CD4-positive, alpha-beta T cell treated with Interleukin-15 for 4 hours (primary cell): ENCODE results near the gene PDE2A.

Experiments
- DNase-seq: peaks from one replicate; pipeline ENCODE4 v3.0.0-alpha.2; 2020; ENCODE audit warnings: low spot score

Gene PDE2A

GRCh38 chr11:72682858-72683243 is 8.6 kb upstream of the PDE2A start:
- DNase-seq: no peak

GRCh38 chr11:72682238-72682857 is 8.1 kb upstream of the PDE2A start:
- no peak for DNase-seq

GRCh38 chr11:72681226-72682153 is 7.3 kb upstream of the PDE2A start:
- no peak for DNase-seq

- no peak for DNase-seq
These were observed 6.5 kb upstream of the PDE2A start for GRCh38 chr11:72680624-72681158.

DNA sequence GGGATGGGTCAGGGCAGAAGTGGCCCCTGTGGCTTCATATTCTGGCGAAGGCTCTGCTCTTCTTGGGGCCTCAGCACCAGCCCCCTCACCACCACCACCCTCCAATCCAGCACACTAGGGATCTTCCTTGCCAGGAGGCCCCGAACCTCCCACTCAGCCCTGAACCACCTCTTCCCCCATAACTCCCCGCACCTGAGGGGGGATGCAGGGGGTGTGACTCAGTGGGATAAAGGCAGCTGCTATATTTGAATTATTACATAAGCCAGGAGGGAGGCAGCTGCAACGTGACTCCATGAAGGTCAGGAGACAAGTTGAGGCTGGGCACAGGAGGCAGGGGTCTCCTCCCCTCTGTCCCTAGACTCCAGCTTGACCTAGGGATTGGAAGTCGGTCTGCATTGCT is 5.6 kb upstream of the PDE2A start:
- DNase-seq: no peak

DNA sequence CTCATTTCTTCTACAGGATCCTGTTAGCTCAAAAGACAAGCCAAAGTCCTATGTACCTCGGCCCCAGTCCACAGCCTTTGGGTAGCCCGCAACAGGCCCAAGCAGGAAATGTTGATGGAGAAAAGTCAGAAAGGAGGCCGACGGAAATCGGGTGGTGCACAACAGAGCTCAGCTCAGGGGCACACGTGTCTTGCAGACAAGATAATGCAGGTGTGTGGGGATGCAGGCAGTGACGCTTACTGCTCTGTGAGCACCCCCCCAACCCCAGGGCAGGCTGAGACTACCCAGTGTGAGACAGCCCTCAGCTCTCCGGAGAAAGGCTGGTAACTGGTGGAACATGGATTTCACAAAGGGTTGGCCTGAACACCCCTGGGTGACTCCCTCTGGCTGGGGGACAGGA is 4.3 kb upstream of the PDE2A start:
- no peak for DNase-seq

DNA sequence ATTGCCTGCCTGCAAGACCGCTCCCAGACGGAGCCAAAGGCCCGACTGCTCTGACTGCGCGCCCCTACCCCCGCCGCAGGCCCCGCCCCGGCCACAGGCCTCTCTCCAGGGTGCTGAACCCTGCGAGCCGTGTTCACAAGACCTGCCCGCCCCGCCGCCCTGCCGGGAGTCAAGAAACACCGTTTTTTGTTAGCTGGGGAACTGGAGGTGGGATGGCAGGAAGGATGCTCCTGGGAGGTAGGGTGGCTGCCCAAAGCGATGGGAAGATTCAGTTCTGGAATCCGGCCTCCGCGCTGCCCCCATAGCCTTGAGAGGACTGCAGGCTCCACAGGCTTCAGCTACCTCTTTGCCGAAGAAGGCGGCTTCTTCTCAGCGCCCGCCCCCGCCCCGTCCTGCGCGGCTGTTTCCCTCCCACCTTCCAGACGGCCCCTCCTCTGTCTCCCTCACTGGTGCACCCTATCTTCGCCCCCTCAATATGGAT is 2.7 kb upstream of the PDE2A start:
- peak; percentile 44 for DNase-seq

DNA sequence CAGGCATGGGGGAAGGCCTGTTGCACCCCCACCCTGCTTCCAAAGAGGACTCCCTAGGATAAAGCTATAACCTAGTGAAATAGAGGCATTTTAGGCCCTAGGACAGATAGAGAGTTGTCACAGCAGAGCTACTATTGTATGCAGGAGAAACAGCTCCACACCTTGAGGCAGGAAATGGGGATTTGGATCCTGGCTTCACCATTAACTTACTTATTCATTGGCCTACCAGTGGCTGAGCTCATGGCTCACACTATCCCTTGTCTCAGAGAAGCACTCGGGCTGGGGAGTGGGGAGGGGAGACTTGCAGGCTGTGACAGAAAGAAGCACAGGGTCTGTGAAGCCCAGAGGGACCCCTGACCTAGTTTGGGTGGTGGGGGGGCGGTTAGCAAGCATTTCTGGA is 999 bp upstream of the PDE2A start:
- no peak for DNase-seq

- DNase-seq: no peak
These were observed 809 bp downstream of the PDE2A start for GRCh38 chr11:72673284-72673942.

GRCh38 chr11:72672597-72673238 is 1.5 kb downstream of the PDE2A start:
- no peak for DNase-seq

GRCh38 chr11:72671152-72672099 is 2.8 kb downstream of the PDE2A start:
- DNase-seq: no peak

DNA sequence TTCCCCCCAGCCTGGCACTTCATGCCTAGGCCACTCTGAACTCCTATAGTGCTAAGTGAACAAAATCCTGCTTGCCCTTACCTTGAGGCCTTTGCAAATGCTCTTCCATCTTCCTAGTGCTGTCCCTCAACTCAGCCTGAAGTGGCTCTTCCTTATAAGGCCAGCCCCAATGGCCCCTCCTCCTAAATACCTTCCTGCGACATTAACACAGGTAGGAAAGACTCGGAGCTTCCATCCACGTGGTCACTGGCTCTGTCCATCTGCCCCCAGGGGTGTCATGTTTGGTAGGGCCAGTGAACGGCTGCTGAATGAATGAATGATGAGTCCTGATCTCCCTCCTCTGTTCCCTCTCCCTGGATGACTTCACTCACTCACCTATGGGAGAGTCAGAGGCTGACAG is 4.2 kb downstream of the PDE2A start:
- DNase-seq: no peak

- no peak for DNase-seq
These were observed 4.7 kb downstream of the PDE2A start for GRCh38 chr11:72669527-72669926.

- no peak for DNase-seq
These were observed 5.4 kb downstream of the PDE2A start for GRCh38 chr11:72668629-72669347.

DNA sequence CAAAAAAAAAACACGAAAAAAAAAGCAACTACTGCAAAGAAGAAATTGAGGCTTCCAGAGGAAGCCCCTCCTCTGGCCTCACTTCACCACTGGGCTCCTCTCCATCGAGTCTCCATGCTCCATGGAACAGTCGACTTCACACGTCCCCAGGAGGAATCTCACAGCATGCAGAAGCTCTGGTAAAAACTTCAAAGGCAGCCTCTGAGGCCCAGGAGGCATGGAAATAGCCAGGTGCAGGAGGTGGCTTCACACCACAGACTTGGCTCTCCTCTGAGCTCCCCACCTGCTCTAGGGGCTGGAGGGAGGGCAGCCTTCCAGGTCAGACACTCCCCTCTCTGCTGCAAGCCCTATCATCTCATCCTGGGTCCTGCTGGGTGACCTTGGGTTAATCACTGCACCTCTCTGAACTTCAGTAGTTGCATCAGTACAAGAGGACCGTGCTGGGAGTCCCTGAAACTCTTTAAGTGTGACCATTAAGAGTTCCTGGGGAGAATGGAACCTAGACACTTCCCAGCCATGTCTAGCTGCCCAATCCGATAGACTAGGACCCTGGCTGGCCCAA is 8.2 kb downstream of the PDE2A start:
- no peak for DNase-seq

DNA sequence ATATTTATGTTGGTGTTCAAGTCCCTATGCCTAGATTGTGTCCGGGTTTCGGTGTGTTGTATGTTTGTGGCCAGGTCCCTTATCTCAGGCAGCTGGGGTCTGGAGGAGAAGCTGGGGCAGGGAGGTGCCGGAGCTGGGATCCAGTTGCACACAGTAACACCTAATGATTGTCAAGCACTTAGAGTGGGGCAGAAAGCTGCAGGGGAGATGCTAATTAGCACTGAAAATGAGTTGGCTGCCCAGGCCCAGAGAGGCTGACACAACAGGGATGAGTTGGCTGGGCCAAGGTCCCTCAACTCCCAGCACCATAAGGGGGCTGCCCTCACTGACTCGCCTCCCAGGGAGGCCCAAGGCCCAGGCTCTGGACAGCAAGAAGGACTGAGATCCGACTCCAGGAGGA is 12.2 kb downstream of the PDE2A start:
- no peak for DNase-seq

DNA sequence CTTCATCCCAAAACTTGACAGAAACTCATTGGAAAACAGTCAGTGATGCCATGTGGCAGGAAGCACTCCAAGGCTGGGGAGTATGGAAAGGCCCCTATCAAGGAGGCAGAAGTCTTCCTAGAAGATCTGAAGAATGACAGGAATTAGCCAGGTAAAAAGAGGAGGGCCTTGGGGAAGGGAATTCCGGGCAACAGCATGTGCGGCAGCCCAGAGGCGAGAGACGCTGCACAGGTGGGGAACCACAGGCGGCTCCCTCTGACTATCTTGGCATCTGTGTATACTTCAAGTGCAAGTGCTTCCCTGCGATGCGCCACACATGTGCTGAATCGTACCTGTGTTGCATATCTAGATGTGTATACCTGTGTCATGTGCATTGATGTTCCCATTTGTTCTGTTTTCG is 12.7 kb downstream of the PDE2A start:
- no peak for DNase-seq

DNA sequence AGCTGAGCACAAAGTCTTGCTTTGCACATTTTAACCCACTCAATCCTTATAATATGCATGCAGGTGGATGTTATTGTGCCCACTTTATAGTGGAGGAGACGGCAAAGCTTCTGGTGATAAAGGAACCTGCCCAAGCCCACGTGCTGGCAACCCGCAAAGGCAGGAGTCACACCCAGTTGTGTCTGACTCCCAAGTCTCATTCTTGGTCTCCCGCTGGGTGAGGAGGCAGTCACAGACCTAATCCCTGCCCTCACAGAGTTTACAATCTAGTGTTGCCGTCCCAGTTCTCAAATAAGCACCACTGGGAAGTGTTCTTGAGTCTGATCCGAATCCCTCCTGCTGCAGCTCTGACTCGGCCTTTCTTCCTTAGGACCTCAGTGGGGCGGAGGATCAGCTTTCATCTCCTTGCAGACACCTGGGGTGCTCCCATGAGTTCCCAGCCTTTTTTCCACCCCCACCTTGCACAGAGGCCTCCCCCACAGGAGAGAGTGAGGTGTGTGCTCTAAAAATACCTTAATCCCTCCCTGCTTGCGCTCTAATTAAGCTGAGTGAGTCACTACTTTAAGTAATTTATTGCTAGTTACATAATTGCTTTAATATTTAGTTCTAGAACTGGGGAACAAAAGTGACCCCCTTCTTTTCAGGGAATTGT is 15.1 kb downstream of the PDE2A start:
- DNase-seq: no peak

DNA sequence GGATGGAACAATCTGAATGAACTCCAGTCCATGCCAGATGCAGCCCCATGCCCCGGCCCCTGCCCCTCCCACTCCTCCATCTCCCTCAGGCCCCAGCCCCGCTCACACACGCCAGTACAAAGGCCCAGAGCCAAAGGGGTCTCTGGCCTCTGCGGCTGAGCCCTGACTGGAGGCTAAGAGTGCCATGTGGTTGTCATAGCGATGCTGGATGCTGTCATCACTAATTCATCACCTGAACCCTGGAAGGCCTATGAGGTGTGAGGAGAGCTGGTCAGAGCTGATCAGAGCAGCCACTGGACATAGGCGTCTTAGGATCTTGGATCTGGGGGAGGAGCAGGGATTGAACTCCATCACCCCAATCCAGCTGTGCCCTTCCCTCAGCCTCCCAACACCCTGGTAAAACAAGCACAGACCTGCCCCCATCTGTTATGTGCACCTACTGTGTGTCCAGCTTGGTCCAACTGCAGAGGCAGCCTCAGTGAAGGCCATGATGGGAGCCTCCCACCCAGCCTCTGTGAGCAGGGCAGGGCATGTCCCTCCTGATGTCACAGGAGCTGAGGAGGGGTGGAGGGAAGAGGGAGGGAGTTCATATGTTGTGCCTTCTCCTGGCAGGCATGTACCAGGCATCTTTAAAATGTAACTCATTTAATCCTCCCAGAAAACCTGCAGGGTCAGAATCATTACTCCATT is 16.7 kb downstream of the PDE2A start:
- DNase-seq: no peak
